Amniotic stem cell (primary cell): ENCODE data around the gene MAGEB3.
"Not testable (repeated sequence)": the region's sequence is repeated elsewhere in the genome, so short reads cannot be mapped to it uniquely, and the experiment has no call there.

Experiments
- DNase-seq: peaks from one replicate; lab custom pipeline; 2025; lab: John Stamatoyannopoulos, UW

The MAGEB3 gene, protein sequence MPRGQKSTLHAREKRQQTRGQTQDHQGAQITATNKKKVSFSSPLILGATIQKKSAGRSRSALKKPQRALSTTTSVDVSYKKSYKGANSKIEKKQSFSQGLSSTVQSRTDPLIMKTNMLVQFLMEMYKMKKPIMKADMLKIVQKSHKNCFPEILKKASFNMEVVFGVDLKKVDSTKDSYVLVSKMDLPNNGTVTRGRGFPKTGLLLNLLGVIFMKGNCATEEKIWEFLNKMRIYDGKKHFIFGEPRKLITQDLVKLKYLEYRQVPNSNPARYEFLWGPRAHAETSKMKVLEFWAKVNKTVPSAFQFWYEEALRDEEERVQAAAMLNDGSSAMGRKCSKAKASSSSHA

GRCh38 chrX:30230395-30230794 lies at the start of gene MAGEB3:
Gene MAGEB3 (plus strand): TSS chrX:30230657. CDS start chrX:30235925, 5,268 bp downstream.
- no peak for DNase-seq

DNA sequence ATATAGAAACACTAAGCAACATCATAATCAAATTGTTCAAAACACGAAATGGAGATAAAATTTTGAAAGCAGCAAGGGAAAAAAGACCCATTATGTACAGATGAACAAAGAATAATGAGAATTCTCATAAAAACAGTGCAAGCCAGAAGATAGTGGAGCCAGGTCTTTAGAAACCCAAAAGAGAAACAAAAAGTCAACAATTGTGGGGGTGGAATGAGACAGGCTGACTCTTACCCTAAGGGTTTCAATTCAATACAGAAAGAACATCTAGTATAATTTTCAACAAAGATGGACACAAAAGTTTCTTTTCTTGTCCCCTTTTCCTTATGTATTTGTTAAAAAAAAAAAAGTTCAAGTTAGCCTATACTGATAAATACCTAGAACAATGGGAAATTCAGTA lies 49.1 kb upstream of the MAGEB3 start:
- no peak for DNase-seq

DNA sequence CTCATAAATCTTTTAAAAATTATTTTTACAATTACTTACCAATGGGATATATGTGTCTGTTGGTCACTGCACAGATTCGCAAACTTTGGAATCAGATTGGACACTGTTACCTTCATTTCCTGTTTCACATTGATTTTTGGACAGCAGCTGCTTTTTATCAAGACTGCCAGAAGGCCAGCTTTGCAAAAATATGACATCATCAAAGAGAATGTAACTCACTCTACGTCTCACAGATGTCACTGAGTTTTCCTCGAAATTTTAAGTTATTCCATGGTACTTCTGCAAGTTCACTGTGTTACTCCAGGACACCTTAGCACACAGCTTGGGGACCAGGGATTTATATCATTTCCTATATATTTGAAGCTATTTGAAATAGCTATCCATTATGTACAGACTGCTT lies 46.9 kb upstream of the MAGEB3 start:
- no peak for DNase-seq

DNA sequence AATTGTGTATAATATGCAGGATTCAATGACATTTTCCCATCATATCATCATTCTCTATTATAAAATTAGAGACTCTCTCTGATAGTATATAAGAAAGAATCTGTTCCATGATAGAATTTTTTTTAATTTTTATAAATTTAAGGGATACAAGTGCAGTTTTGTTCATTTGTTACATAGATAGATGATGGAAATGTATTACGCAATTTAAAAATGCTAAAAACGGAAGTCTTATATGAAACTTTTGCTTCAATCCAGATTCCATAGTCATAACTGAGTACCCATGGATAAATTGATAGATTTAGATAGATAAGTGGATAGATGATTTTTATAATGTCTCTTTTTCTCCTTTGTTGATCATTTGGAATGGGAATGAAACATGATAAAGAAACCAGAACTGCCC lies 40.0 kb upstream of the MAGEB3 start:
- no peak for DNase-seq

GRCh38 chrX:30193910-30194309 lies 36.5 kb upstream of the MAGEB3 start:
- DNase-seq = not testable (repeated sequence)

GRCh38 chrX:30196322-30196721 lies 34.1 kb upstream of the MAGEB3 start:
- DNase-seq = no peak

- no peak for DNase-seq
These were observed 18.3 kb upstream of the MAGEB3 start for GRCh38 chrX:30212172-30212571.

GRCh38 chrX:30215357-30215843 lies 15.1 kb upstream of the MAGEB3 start, which contains the start of gene MAGEB2:
Gene MAGEB2 (plus strand): TSS chrX:30215563. CDS start chrX:30218581, 3,018 bp downstream.
- DNase-seq = no peak

- DNase-seq = no peak
These were observed 13.0 kb upstream of the MAGEB3 start for GRCh38 chrX:30217465-30217864.

- DNase-seq = no peak
These were observed 11.1 kb upstream of the MAGEB3 start for GRCh38 chrX:30219372-30219771.

GRCh38 chrX:30220661-30221060 lies 9.8 kb upstream of the MAGEB3 start:
- DNase-seq = no peak

- DNase-seq = no peak
These were observed 5.9 kb upstream of the MAGEB3 start for GRCh38 chrX:30224536-30224935.

DNA sequence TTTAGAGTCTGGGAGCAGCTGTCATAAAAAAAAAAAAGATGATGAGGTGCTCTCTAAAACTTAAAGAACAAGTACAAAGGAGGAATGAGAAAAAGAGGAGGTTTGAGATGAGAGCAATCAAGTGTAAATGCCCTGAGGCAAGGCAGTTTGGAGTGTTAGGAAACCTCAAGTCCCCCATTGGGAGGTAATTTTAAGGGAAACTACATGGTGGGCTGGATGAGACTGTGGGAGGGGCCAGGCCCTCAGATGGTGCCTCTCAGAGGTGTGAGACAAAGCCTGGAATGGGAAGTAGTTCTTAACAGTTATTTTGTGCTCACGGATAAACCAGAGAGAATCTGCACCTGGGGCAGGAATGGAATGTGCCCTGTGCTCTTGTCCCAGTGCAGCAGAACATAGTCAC lies 1.9 kb upstream of the MAGEB3 start:
- no peak for DNase-seq

DNA sequence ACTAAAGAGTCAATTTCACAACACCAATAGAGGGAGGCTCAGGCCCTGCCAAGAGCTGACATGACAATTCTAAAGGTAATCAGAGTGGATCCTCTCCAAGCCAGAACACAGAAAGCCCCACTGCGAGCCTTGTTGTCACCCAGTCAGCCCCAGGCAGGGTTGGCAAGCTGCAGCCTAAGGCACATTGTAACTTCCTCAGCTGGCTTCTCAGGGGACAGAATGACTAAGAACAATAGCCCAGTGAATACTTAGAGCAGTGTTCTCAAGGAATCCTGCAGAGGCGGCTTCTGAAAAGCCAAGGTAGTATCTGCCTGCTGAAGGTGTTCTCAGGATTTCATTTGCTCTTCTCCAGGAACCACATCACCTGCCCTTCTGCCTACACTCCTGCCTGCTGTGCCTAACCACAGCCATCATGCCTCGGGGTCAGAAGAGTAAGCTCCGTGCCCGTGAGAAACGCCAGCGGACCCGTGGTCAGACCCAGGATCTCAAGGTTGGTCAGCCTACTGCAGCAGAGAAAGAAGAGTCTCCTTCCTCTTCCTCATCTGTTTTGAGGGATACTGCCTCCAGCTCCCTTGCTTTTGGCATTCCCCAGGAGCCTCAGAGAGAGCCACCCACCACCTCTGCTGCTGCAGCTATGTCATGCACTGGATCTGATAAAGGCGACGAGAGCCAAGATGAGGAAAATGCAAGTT lies 11.4 kb downstream of the MAGEB3 start, which contains the start of gene MAGEB4:
Gene MAGEB4, plus strand, starts transcription at position 277 of the 692 bp plus-strand sequence. Its CDS starts 136 bp downstream, at position 413.
- no peak for DNase-seq

DNA sequence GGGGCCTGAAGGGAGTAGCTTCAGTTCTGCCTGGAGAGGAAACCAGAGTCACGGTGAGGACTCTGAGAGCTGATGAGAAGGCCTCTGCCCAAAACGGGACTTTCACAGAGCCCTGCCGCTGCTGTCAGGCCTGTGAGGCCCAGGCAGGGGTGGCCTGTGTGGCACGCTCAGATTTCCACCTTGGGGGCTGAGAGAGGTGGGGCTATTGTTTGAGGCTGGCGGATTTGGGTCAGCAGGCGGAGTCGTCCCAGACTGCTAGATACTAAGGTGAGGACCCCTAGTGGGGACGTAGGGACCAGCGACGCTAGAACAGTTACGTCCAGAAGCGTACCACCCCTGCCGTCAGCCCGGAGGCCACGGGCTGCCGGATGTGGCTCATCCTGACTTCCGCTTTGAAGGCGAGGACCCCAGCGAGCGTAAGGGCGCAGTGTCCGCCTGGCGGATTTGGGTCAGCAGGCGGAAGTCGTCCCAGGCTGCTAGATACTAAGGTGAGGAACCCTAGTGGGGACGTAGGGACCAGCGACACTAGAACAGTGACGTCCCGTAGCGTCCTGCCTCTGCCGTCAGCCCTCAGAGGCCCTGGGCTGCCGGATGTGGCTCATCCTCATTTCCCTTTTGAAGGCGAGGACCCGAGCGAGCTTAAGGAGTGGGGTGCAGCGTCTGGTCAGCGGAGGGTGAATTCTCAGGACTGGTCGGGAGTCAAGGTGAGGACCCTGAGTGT lies 16.5 kb downstream of the MAGEB3 start, which contains the start of gene MAGEB1:
Gene MAGEB1, plus strand, starts transcription at position 378 of the 721 bp plus-strand sequence. CDS start 3,348 bp downstream, outside the sequence.
- DNase-seq = no peak

DNA sequence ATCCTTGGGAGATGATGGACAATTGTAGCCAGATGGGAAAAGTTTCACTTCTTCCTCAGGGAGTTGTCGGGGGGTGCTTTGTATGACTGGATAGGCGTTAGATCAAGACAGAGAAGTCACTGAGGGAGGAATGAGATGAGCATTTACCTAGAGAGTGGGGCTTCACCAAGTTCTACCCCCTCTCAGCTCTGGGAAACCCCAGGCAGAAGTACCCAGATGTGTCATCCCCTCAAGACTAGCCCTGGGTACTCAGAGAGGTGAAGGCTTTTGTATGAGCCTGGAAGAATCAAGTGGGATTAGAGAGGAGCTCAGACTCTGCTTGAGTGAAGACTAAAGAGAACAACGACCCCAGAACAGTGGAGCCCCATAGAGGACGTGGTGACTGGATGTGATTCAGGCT lies 18.4 kb downstream of the MAGEB3 start:
- no peak for DNase-seq

DNA sequence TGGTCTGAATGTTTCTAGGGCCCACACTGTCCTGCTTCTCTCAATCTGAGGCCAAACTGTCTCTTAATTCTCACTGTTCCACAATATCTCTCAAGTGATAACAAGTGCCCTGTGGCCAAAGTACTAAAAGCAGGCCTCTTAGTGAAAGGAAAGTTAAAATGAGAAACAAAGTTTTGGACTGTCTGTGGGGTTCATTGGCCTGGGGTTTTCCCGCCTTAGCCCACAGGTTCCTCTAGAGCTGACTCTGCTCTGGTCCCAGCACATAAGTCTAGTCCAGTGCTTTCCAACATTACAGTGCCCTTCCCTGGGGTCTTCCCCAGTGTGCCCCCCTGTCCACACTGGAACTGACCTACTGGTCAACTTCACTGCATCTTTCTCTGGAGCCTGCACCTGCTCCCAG lies 22.8 kb downstream of the MAGEB3 start:
- DNase-seq = no peak

DNA sequence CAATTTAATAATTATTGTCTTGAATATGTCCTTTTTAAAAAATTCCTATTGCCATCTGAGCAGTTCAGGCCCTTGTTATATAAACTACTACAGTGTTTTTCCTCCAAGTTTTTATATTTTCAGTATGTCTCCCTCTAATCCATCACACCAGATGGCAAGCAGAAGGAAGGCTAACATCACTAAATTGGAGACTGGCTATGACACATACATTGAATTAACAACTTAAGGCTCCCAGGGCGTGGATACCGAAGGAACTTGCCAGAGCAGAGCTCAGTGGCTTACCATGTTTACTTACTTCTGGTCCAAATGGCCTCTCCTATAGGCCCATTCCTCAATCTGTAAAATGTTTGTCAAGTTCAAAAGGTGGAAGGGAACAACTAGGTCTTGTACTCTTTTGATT lies 29.5 kb downstream of the MAGEB3 start:
- no peak for DNase-seq

- no peak for DNase-seq
These were observed 30.6 kb downstream of the MAGEB3 start for GRCh38 chrX:30261012-30261411.

DNA sequence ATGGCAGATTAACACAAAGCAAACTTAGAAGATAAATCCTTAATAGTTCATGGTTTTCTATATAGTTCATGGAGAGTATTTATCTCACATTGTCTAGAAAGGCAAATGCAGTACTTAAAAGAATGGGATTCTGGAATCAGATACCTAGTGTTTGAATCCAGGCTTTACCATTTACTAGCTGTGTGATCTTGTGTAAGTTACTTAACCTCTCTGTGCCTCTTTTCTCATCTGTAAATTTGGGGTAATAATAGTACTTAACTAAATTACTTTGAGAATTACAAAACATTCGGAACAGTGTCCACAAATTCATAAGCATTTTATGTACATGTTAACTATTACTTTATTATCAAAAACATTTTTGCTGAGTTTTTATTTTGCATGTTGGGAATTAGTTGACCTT lies 32.3 kb downstream of the MAGEB3 start:
- no peak for DNase-seq

GRCh38 chrX:30270639-30271038 lies 40.2 kb downstream of the MAGEB3 start:
- no peak for DNase-seq

DNA sequence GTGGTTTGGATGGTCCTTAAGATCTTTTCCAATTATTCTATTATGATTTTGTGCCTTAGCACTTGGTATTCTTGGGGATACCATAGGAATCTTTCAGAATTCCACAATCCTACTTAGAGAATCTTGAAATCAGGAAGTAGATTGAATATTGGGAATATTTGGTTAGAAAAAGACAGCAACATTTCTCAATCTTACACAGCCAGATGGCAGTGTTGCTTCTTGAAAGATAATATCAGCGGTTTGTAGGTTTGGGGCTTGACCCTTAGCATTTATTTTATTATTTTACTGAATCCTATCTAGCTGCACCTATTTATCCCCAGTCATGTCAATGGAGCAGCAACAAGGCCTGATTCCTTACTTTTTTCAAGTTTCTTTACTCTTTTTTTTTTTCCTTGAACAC lies 45.0 kb downstream of the MAGEB3 start:
- no peak for DNase-seq
